SK-N-SH treated with all-trans-retinoic acid at 6 μM for 48 hours (cell line): ENCODE results near the gene TNS3.

Experiments used
- CSDC2 ChIP-seq: fragments of 250-450 bp; sonication (Bioruptor Pico); IDR thresholded peaks from 2 replicates; pipeline ENCODE4 v1.5.0; 2020; ENCODE audit warnings: mild to moderate bottlenecking, moderate library complexity
- CSRNP3 ChIP-seq: fragments of 250-450 bp; sonication (Bioruptor Pico); IDR thresholded peaks from 2 replicates; pipeline ENCODE4 v1.5.1; 2021; ENCODE audit warnings: mild to moderate bottlenecking, moderate library complexity
- ISL1 ChIP-seq: fragments of 250-450 bp; sonication (Bioruptor Pico); IDR thresholded peaks from 2 replicates; pipeline ENCODE4 v2.1.2; 2022; ENCODE audit warnings: mild to moderate bottlenecking, moderate library complexity
- OSR1 ChIP-seq: fragments of 250-450 bp; sonication (Bioruptor Pico); IDR thresholded peaks from 2 replicates; pipeline ENCODE4 v1.8.0; 2022; ENCODE audit warnings: moderate library complexity, mild to moderate bottlenecking, inconsistent platforms
- PATZ1 ChIP-seq: fragments of 250-450 bp; sonication (Bioruptor Pico); IDR thresholded peaks from 2 replicates; pipeline ENCODE4 v1.8.0; 2020; ENCODE audit warnings: mild to moderate bottlenecking, moderate library complexity, borderline replicate concordance
- RARB ChIP-seq: fragments of 250-450 bp; sonication (Bioruptor Pico); IDR thresholded peaks from 2 replicates; pipeline ENCODE4 v1.8.0; 2021; ENCODE audit warnings: mild to moderate bottlenecking, moderate library complexity
- SNAI2 ChIP-seq: fragments of 250-450 bp; sonication (Bioruptor Pico); IDR thresholded peaks from 2 replicates; pipeline ENCODE4 v1.5.0; 2020; ENCODE audit warnings: mild to moderate bottlenecking, moderate library complexity
- TOX ChIP-seq: fragments of 250-450 bp; sonication (Bioruptor Pico); IDR thresholded peaks from 2 replicates; pipeline ENCODE4 v1.8.0; 2021; ENCODE audit warnings: mild to moderate bottlenecking, moderate library complexity, borderline replicate concordance
- ZFP3 ChIP-seq: fragments of 250-450 bp; sonication (Bioruptor Pico); IDR thresholded peaks from 2 replicates; pipeline ENCODE4 v1.5.0; 2020; ENCODE audit warnings: mild to moderate bottlenecking, moderate library complexity
- ZFP30 ChIP-seq: fragments of 450-650 bp; formaldehyde crosslinking; IDR thresholded peaks from 2 replicates; pipeline ENCODE4 v1.5.0; 2022; ENCODE audit warnings: mild to moderate bottlenecking, moderate library complexity
- TF ChIP-seq, protein P1 (sequence below): fragments of 250-450 bp; sonication (Bioruptor Pico); IDR thresholded peaks from 2 replicates; pipeline ENCODE4 v1.5.1; 2020; ENCODE audit warnings: low read depth, mild to moderate bottlenecking, moderate library complexity

GRCh38 chr7:47299496-47299895 lies 282.4 kb downstream of the TNS3 start:
- TF ChIP-seq CSRNP3 (CRISPR knock-in tag) (no peak), ZFP3 (CRISPR knock-in tag) (no peak), RARB (CRISPR knock-in tag) (no peak), PATZ1 (CRISPR knock-in tag) (no peak), ZFP30 (no peak), OSR1 (CRISPR knock-in tag) (no peak), TOX (CRISPR knock-in tag) (no peak), SNAI2 (no peak), CSDC2 (CRISPR knock-in tag) (no peak), ISL1 (CRISPR knock-in tag) (no peak)
- TF ChIP-seq, protein P1, sequence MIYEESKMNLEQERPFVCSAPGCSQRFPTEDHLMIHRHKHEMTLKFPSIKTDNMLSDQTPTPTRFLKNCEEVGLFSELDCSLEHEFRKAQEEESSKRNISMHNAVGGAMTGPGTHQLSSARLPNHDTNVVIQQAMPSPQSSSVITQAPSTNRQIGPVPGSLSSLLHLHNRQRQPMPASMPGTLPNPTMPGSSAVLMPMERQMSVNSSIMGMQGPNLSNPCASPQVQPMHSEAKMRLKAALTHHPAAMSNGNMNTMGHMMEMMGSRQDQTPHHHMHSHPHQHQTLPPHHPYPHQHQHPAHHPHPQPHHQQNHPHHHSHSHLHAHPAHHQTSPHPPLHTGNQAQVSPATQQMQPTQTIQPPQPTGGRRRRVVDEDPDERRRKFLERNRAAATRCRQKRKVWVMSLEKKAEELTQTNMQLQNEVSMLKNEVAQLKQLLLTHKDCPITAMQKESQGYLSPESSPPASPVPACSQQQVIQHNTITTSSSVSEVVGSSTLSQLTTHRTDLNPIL (CRISPR knock-in tag): no peak
